CD8-positive, alpha-beta memory T cell (primary cell): ENCODE measurements around the gene UNC13C. TPM values are rescaled to one million over a fixed set of nuclear protein-coding genes. Genes with fewer than 3 reads are reported as not detected.

ENCODE experiments used
- CTCF ChIA-PET: fragments of 350-600 bp; sonication (Branson Sonifier 250); formaldehyde crosslinking; loops from one replicate; lab custom pipeline; 2021; ENCODE audit warnings: antibody characterized with exemption; lab: Charles Lee
- POLR2A ChIA-PET: fragments of 350-600 bp; sonication (Branson Sonifier 250); formaldehyde crosslinking; loops from one replicate; lab custom pipeline; 2021; ENCODE audit warnings: antibody characterized with exemption; lab: Charles Lee
- DNase-seq, 5 donors: peaks; one replicate each; pipeline versions ENCODE4 v3.0.0 to v3.0.0-alpha.2; 2020 to 2022; ENCODE audit warnings: mixed read lengths in 1 of 5
- H3K27ac ChIP-seq: one replicate; pipeline ENCODE4 v1.7.0; 2013; ENCODE audit warnings: low read depth, mild to moderate bottlenecking, low read length, moderate library complexity
- H3K27me3 ChIP-seq: 2 replicates; pipeline ENCODE4 v1.7.0; 2013; ENCODE audit warnings: low read length, mild to moderate bottlenecking; ENCODE audit not compliant: insufficient read depth, poor library complexity, severe bottlenecking
- H3K36me3 ChIP-seq: 2 replicates; pipeline ENCODE4 v1.7.0; 2013; ENCODE audit warnings: mild to moderate bottlenecking, low read length, moderate library complexity; ENCODE audit not compliant: insufficient read depth
- H3K4me1 ChIP-seq: 2 replicates; pipeline ENCODE4 v1.7.0; 2013; ENCODE audit warnings: mild to moderate bottlenecking, low read length, moderate library complexity; ENCODE audit not compliant: insufficient read depth
- H3K4me3 ChIP-seq: 2 replicates; pipeline ENCODE4 v1.7.0; 2013; ENCODE audit warnings: mild to moderate bottlenecking, low read length
- H3K9me3 ChIP-seq: 2 replicates; pipeline ENCODE4 v1.7.0; 2013; ENCODE audit warnings: mild to moderate bottlenecking, low read length
- H3K27ac Mint-ChIP-seq, 8 donors: one replicate each; pipeline ENCODE4 v1.8.0; 2020 to 2021; ENCODE audit warnings: mixed read lengths in 8 of 8, mild to moderate bottlenecking in 6 of 8, inconsistent platforms in 3 of 8, moderate library complexity in 3 of 8
- H3K27me3 Mint-ChIP-seq, 2 donors: one replicate each; pipeline ENCODE4 v1.8.0; 2020 to 2021; ENCODE audit warnings: mixed read lengths in 2 of 2, mild to moderate bottlenecking in 1 of 2, moderate library complexity in 1 of 2
- H3K36me3 Mint-ChIP-seq, 3 donors: one replicate each; pipeline ENCODE4 v1.8.0; 2020 to 2021; ENCODE audit warnings: mixed read lengths in 3 of 3, inconsistent platforms in 1 of 3, mild to moderate bottlenecking in 1 of 3
- H3K4me1 Mint-ChIP-seq, 3 donors: one replicate each; pipeline ENCODE4 v1.8.0; 2020 to 2021; ENCODE audit warnings: mixed read lengths in 3 of 3, inconsistent platforms in 1 of 3, mild to moderate bottlenecking in 1 of 3
- H3K4me3 Mint-ChIP-seq, 7 donors: one replicate each; pipeline ENCODE4 v1.8.0; 2020 to 2021; ENCODE audit warnings: mixed read lengths in 7 of 7, mild to moderate bottlenecking in 6 of 7, moderate library complexity in 4 of 7, inconsistent platforms in 2 of 7
- H3K9me3 Mint-ChIP-seq, 5 donors: one replicate each; pipeline ENCODE4 v1.8.0; 2020 to 2022; ENCODE audit warnings: mixed read lengths in 5 of 5, mild to moderate bottlenecking in 3 of 5, moderate library complexity in 2 of 5, inconsistent platforms in 1 of 5
- polyA plus RNA-seq: library from polyadenylated mRNA; unstranded; fragments of 300-500 nt; fragmentation: Illumina TruSeq; gene quantifications from one replicate; pipeline ENCODE4 v1.2.3, GENCODE V29; 2021
- total RNA-seq, 2 experiments: library from RNA; stranded (reverse); gene quantifications; one replicate each; pipeline ENCODE4 v1.2.3, GENCODE V29; 2021

The UNC13C gene
- total and polyA plus RNA-seq, 3 experiments from 2014 or later = not detected

GRCh38 chr15:54097019-54097418 lies 118.8 kb downstream of the UNC13C start:
- Histone ChIP-seq H3K36me3 (no peaks in the 10 kb centered on the region), H3K9me3 (no peaks in the 10 kb centered on the region), H3K27me3 (no peaks in the 10 kb centered on the region), H3K4me1 (no peaks in the 10 kb centered on the region), H3K4me3 (no peak overlapping the region), H3K27ac (no peak overlapping the region)
- Mint-ChIP-seq H3K4me1 (no peaks in the 10 kb centered on the region), H3K4me3 (no peak overlapping the region), H3K27me3 (no peaks in the 10 kb centered on the region), H3K9me3 (peaks cover 0 to 3% (median 0%) of the 10 kb centered on the region in 5 donors), H3K36me3 (no peaks in the 10 kb centered on the region), H3K27ac (no peak overlapping the region)
- CTCF ChIA-PET = no interaction called here
- POLR2A ChIA-PET = no interaction called here
- no peak for DNase-seq

GRCh38 chr15:54099010-54099409 lies 120.8 kb downstream of the UNC13C start:
- Mint-ChIP-seq H3K4me1 (no peaks in the 10 kb centered on the region), H3K36me3 (no peaks in the 10 kb centered on the region), H3K4me3 (no peak overlapping the region), H3K27ac (no peak overlapping the region), H3K27me3 (no peaks in the 10 kb centered on the region), H3K9me3 (peaks cover 0 to 5% (median 2%) of the 10 kb centered on the region in 5 donors)
- no peaks in the 10 kb centered on the region for H3K9me3 ChIP-seq
- no peaks in the 10 kb centered on the region for H3K27me3 ChIP-seq
- POLR2A ChIA-PET = no interaction called here
- CTCF ChIA-PET = no interaction called here
- H3K4me1 ChIP-seq = no peaks in the 10 kb centered on the region
- no peak overlapping the region for H3K4me3 ChIP-seq
- DNase-seq = no peak
- H3K36me3 ChIP-seq = no peaks in the 10 kb centered on the region
- no peak overlapping the region for H3K27ac ChIP-seq

- no peak overlapping the region for H3K27ac Mint-ChIP-seq
- no peak for DNase-seq
- H3K4me1 ChIP-seq = no peaks in the 10 kb centered on the region
- ChIA-PET CTCF (no interaction called here), POLR2A (no interaction called here)
- no peaks in the 10 kb centered on the region for H3K27me3 ChIP-seq
- no peaks in the 10 kb centered on the region for H3K36me3 ChIP-seq
- no peaks in the 10 kb centered on the region for H3K27me3 Mint-ChIP-seq
- H3K9me3 Mint-ChIP-seq = peaks cover 0 to 5% (median 0%) of the 10 kb centered on the region in 5 donors
- no peak overlapping the region for H3K4me3 Mint-ChIP-seq
- no peak overlapping the region for H3K27ac ChIP-seq
- H3K4me3 ChIP-seq = no peak overlapping the region
- no peaks in the 10 kb centered on the region for H3K36me3 Mint-ChIP-seq
- H3K4me1 Mint-ChIP-seq = no peaks in the 10 kb centered on the region
- H3K9me3 ChIP-seq = no peaks in the 10 kb centered on the region
Observed at GRCh38 chr15:54101664-54102270, 123.5 kb downstream of the UNC13C start.

- no peaks in the 10 kb centered on the region for H3K4me1 ChIP-seq
- Mint-ChIP-seq H3K27me3 (no peaks in the 10 kb centered on the region), H3K36me3 (no peaks in the 10 kb centered on the region), H3K9me3 (peaks cover 0 to 5% (median 0%) of the 10 kb centered on the region in 5 donors), H3K27ac (no peak overlapping the region), H3K4me3 (no peak overlapping the region), H3K4me1 (no peaks in the 10 kb centered on the region)
- DNase-seq = no peak
- no peaks in the 10 kb centered on the region for H3K27me3 ChIP-seq
- no peak overlapping the region for H3K4me3 ChIP-seq
- no peaks in the 10 kb centered on the region for H3K9me3 ChIP-seq
- H3K36me3 ChIP-seq = no peaks in the 10 kb centered on the region
- ChIA-PET POLR2A (no interaction called here), CTCF (no interaction called here)
- H3K27ac ChIP-seq = no peak overlapping the region
Observed at GRCh38 chr15:54102704-54103103, 124.5 kb downstream of the UNC13C start.

- Histone ChIP-seq H3K9me3 (no peaks in the 10 kb centered on the region), H3K27me3 (no peaks in the 10 kb centered on the region), H3K4me3 (no peak overlapping the region), H3K36me3 (no peaks in the 10 kb centered on the region), H3K27ac (no peak overlapping the region), H3K4me1 (no peaks in the 10 kb centered on the region)
- Mint-ChIP-seq H3K36me3 (no peaks in the 10 kb centered on the region), H3K4me1 (no peaks in the 10 kb centered on the region), H3K27me3 (no peaks in the 10 kb centered on the region), H3K27ac (no peak overlapping the region), H3K9me3 (peaks cover 0 to under 1% (median 0%) of the 10 kb centered on the region in 5 donors), H3K4me3 (no peak overlapping the region)
- CTCF ChIA-PET = no interaction called here
- POLR2A ChIA-PET = no interaction called here
- no peak for DNase-seq
Observed at GRCh38 chr15:54109014-54109413, 130.8 kb downstream of the UNC13C start.

GRCh38 chr15:54119051-54119450 lies 140.8 kb downstream of the UNC13C start:
- ChIA-PET CTCF (no interaction called here), POLR2A (no interaction called here)
- Mint-ChIP-seq H3K9me3 (peaks cover 0 to 7% (median 0%) of the 10 kb centered on the region in 5 donors), H3K36me3 (no peaks in the 10 kb centered on the region), H3K27ac (no peak overlapping the region), H3K4me1 (no peaks in the 10 kb centered on the region), H3K4me3 (no peak overlapping the region), H3K27me3 (no peaks in the 10 kb centered on the region)
- no peaks in the 10 kb centered on the region for H3K9me3 ChIP-seq
- H3K4me1 ChIP-seq = no peaks in the 10 kb centered on the region
- no peaks in the 10 kb centered on the region for H3K27me3 ChIP-seq
- no peak for DNase-seq
- no peak overlapping the region for H3K27ac ChIP-seq
- no peaks in the 10 kb centered on the region for H3K36me3 ChIP-seq
- no peak overlapping the region for H3K4me3 ChIP-seq

GRCh38 chr15:54120949-54121463 lies 142.8 kb downstream of the UNC13C start:
- ChIA-PET CTCF (no interaction called here), POLR2A (no interaction called here)
- DNase-seq = no peak
- H3K36me3 Mint-ChIP-seq = no peaks in the 10 kb centered on the region
- H3K4me1 Mint-ChIP-seq = no peaks in the 10 kb centered on the region
- Histone ChIP-seq H3K36me3 (no peaks in the 10 kb centered on the region), H3K4me3 (no peak overlapping the region), H3K27ac (no peak overlapping the region), H3K4me1 (no peaks in the 10 kb centered on the region), H3K27me3 (no peaks in the 10 kb centered on the region), H3K9me3 (no peaks in the 10 kb centered on the region)
- H3K9me3 Mint-ChIP-seq = peaks cover 0 to 7% (median 2%) of the 10 kb centered on the region in 5 donors
- no peak overlapping the region for H3K4me3 Mint-ChIP-seq
- H3K27ac Mint-ChIP-seq = no peak overlapping the region
- no peaks in the 10 kb centered on the region for H3K27me3 Mint-ChIP-seq

GRCh38 chr15:54127574-54127973 lies 149.3 kb downstream of the UNC13C start:
- Mint-ChIP-seq H3K27ac (no peak overlapping the region), H3K4me3 (no peak overlapping the region), H3K27me3 (no peaks in the 10 kb centered on the region), H3K4me1 (no peaks in the 10 kb centered on the region), H3K9me3 (peaks cover 0 to 4% (median 2%) of the 10 kb centered on the region in 5 donors), H3K36me3 (no peaks in the 10 kb centered on the region)
- POLR2A ChIA-PET = no interaction called here
- Histone ChIP-seq H3K9me3 (no peaks in the 10 kb centered on the region), H3K4me1 (no peaks in the 10 kb centered on the region), H3K27me3 (no peaks in the 10 kb centered on the region), H3K36me3 (no peaks in the 10 kb centered on the region), H3K4me3 (no peak overlapping the region), H3K27ac (no peak overlapping the region)
- no peak for DNase-seq
- CTCF ChIA-PET = no interaction called here
